H1 (cell line): ENCODE data around the gene POU2F1. TPM values are rescaled to one million over a fixed set of nuclear protein-coding genes. Genes with fewer than 3 reads are reported as not detected.

Experiments
- CTCF ChIA-PET: fragments of 300-600 bp; sonication (Branson Sonifier 250); formaldehyde crosslinking; loops from one replicate; lab custom pipeline; 2021; ENCODE audit not compliant: partially characterized antibody; lab: Charles Lee
- POLR2A ChIA-PET: fragments of 300-600 bp; sonication (Branson Sonifier 250); formaldehyde crosslinking; loops from one replicate; lab custom pipeline; 2021; ENCODE audit warnings: inconsistent platforms; ENCODE audit not compliant: partially characterized antibody; lab: Charles Lee
- DNase-seq, 2 experiments: peaks; one replicate each; pipeline versions ENCODE4 v3.0.0 to v3.0.0-alpha.2; 2010 to 2022; ENCODE audit warnings: low spot score in 2 of 2, low read depth in 1 of 2, mixed read lengths in 1 of 2
- FAIRE-seq: peaks from 2 replicates; lab custom pipeline; 2011; peaks lifted over from hg19 to GRCh38; lab: Jason Lieb, UNC
- H2AFZ ChIP-seq: 2 replicates; pipeline ENCODE4 v1.8.1; 2012; ENCODE audit warnings: low read length, inconsistent platforms
- H2AK5ac ChIP-seq: 2 replicates; pipeline ENCODE4 v1.6.1; 2013; ENCODE audit warnings: low read depth, low read length
- H2BK120ac ChIP-seq: replicated peaks from 2 replicates; pipeline ENCODE3; 2013; ENCODE audit warnings: low read depth, low read length, inconsistent platforms
- H2BK12ac ChIP-seq: 2 replicates; pipeline ENCODE4 v1.6.1; 2013; ENCODE audit warnings: low read depth, low read length
- H2BK15ac ChIP-seq: 2 replicates; pipeline ENCODE4 v1.6.1; 2013; ENCODE audit warnings: low read length
- H2BK20ac ChIP-seq: 2 replicates; pipeline ENCODE4 v1.6.1; 2013; ENCODE audit warnings: low read length
- H2BK5ac ChIP-seq: 2 replicates; pipeline ENCODE4 v1.6.1; 2013; ENCODE audit warnings: low read depth, low read length
- H3K14ac ChIP-seq: 2 replicates; pipeline ENCODE4 v1.6.1; 2013; ENCODE audit warnings: inconsistent platforms; ENCODE audit not compliant: insufficient read length
- H3K18ac ChIP-seq: 2 replicates; pipeline ENCODE4 v1.6.1; 2013; ENCODE audit warnings: low read length; ENCODE audit errors: extremely low read depth
- H3K23ac ChIP-seq: 2 replicates; pipeline ENCODE4 v1.6.1; 2013; ENCODE audit warnings: inconsistent platforms; ENCODE audit not compliant: insufficient read length
- H3K23me2 ChIP-seq: 2 replicates; pipeline ENCODE4 v1.6.1; 2013; ENCODE audit warnings: low read depth, low read length
- H3K27ac ChIP-seq: 2 replicates; pipeline ENCODE4 v1.6.1; 2011; ENCODE audit warnings: low read depth, low read length, inconsistent platforms
- H3K27me3 ChIP-seq, 4 experiments: replicated peaks in 1 of 4; 1 replicate in 1 of 4; 2 replicates in 3 of 4; pipeline versions ENCODE4 v1.6.1 to v1.8.1; 2011 to 2013; ENCODE audit warnings: low read length in 3 of 4, mild to moderate bottlenecking in 3 of 4, inconsistent platforms in 2 of 4, mixed read lengths in 2 of 4, moderate library complexity in 1 of 4; ENCODE audit not compliant: control insufficient read depth in 3 of 4, insufficient read depth in 3 of 4; ENCODE audit errors: extremely low read depth in 1 of 4
- H3K36me3 ChIP-seq, 4 experiments: 2 replicates each; pipeline versions ENCODE4 v1.6.1 to v1.8.1; 2011 to 2013; ENCODE audit warnings: mild to moderate bottlenecking in 4 of 4, low read length in 3 of 4, moderate library complexity in 2 of 4, control low read depth in 1 of 4, inconsistent platforms in 1 of 4; ENCODE audit not compliant: insufficient read depth in 4 of 4, control insufficient read depth in 2 of 4
- H3K4ac ChIP-seq: replicated peaks from 2 replicates; pipeline ENCODE3; 2013; ENCODE audit warnings: low read length, low read depth, mixed read lengths, inconsistent platforms; ENCODE audit not compliant: insufficient read length
- H3K4me1 ChIP-seq, 4 experiments: replicated peaks in 1 of 4; 1 replicate in 1 of 4; 2 replicates in 3 of 4; pipeline versions ENCODE4 v1.6.1 to v1.8.1; 2011 to 2013; ENCODE audit warnings: low read length in 3 of 4, inconsistent platforms in 2 of 4, mixed read lengths in 1 of 4; ENCODE audit not compliant: insufficient read depth in 4 of 4, control insufficient read depth in 3 of 4
- H3K4me2 ChIP-seq, 2 experiments: 2 replicates each; pipeline versions ENCODE4 v1.6.1 to v1.8.1; 2011 to 2013; ENCODE audit warnings: low read depth in 2 of 2, low read length in 2 of 2, control low read depth in 1 of 2, inconsistent platforms in 1 of 2, mild to moderate bottlenecking in 1 of 2; ENCODE audit not compliant: insufficient read depth in 1 of 2
- H3K4me3 ChIP-seq, 4 experiments: fragments of 200-600, 300-600 bp in 1 of 4; sonication (generic), shearing (Covaris generic), sonication (Bioruptor Twin) in 1 of 4; 2 replicates each; pipeline versions ENCODE4 v1.5.1 to v1.8.1; 2011 to 2016; ENCODE audit warnings: low read length in 4 of 4, low read depth in 3 of 4, control low read depth in 2 of 4, inconsistent platforms in 2 of 4, mild to moderate bottlenecking in 2 of 4, mixed read lengths in 1 of 4, moderate library complexity in 1 of 4; ENCODE audit not compliant: insufficient read depth in 2 of 4; ENCODE audit errors: extremely low read depth in 1 of 4
- H3K56ac ChIP-seq: replicated peaks from 2 replicates; pipeline ENCODE3; 2013; ENCODE audit warnings: low read depth, mild to moderate bottlenecking, mixed read lengths, low read length, inconsistent platforms; ENCODE audit not compliant: insufficient read length
- H3K79me1 ChIP-seq: 2 replicates; pipeline ENCODE4 v1.6.1; 2013; ENCODE audit warnings: low read depth, low read length, control low read depth
- H3K79me2 ChIP-seq, 2 experiments: 2 replicates each; pipeline versions ENCODE4 v1.6.1 to v1.8.1; 2012 to 2013; ENCODE audit warnings: low read length in 2 of 2, mild to moderate bottlenecking in 2 of 2, inconsistent platforms in 1 of 2; ENCODE audit not compliant: insufficient read depth in 2 of 2, control insufficient read depth in 1 of 2
- H3K9ac ChIP-seq, 4 experiments: replicated peaks in 1 of 4; 1 replicate in 1 of 4; 2 replicates in 3 of 4; pipeline versions ENCODE4 v1.6.1 to v1.8.1; 2011 to 2013; ENCODE audit warnings: low read depth in 3 of 4, low read length in 3 of 4, control low read depth in 2 of 4, mild to moderate bottlenecking in 2 of 4, moderate library complexity in 2 of 4, inconsistent platforms in 1 of 4; ENCODE audit errors: extremely low read depth in 1 of 4
- H3K9me3 ChIP-seq, 2 experiments: 2 replicates each; pipeline versions ENCODE4 v1.6.1 to v1.8.1; 2012 to 2013; ENCODE audit warnings: mild to moderate bottlenecking in 2 of 2, moderate library complexity in 2 of 2, control low read depth in 1 of 2, inconsistent platforms in 1 of 2, low read depth in 1 of 2, low read length in 1 of 2, mixed read lengths in 1 of 2; ENCODE audit not compliant: insufficient read depth in 2 of 2
- H4K20me1 ChIP-seq, 2 experiments: replicated peaks in 1 of 2; 2 replicates each; pipeline versions ENCODE3 to v1.8.1; 2011 to 2013; ENCODE audit warnings: inconsistent platforms in 2 of 2, low read length in 2 of 2, mild to moderate bottlenecking in 1 of 2; ENCODE audit not compliant: insufficient read depth in 2 of 2, control insufficient read depth in 1 of 2
- H4K5ac ChIP-seq: 2 replicates; pipeline ENCODE4 v1.6.1; 2013; ENCODE audit warnings: low read length, low read depth, mixed read lengths, inconsistent platforms; ENCODE audit not compliant: insufficient read length
- H4K8ac ChIP-seq: 2 replicates; pipeline ENCODE4 v1.8.0; 2013; ENCODE audit warnings: mild to moderate bottlenecking, moderate library complexity, low read length, inconsistent platforms; ENCODE audit not compliant: insufficient read depth; ENCODE audit errors: extremely low read depth
- H4K91ac ChIP-seq: replicated peaks from 2 replicates; pipeline ENCODE3; 2013; ENCODE audit warnings: low read length, mixed read lengths, inconsistent platforms; ENCODE audit not compliant: insufficient read length
- BCL11A ChIP-seq, 2 experiments: IDR thresholded peaks; one replicate each; pipeline ENCODE4 v1.6.1; 2011; ENCODE audit warnings: low read depth in 2 of 2, low read length in 2 of 2, mild to moderate bottlenecking in 2 of 2
- BRCA1 ChIP-seq: IDR thresholded peaks from 2 replicates; pipeline ENCODE4 v1.6.1; 2012; ENCODE audit warnings: low read depth, low read length, improper control_type of control experiment
- CBX5 ChIP-seq: fragments of 300-800, 300-1000 bp; sonication (generic); IDR thresholded peaks from 2 replicates; pipeline ENCODE4 v1.7.1; 2016; ENCODE audit warnings: antibody characterized with exemption, low read length, low read depth
- CTBP2 ChIP-seq: IDR thresholded peaks from 2 replicates; pipeline ENCODE4 v1.7.0; 2011; ENCODE audit warnings: borderline replicate concordance, mild to moderate bottlenecking, moderate library complexity, mixed read lengths, low read length; ENCODE audit not compliant: insufficient read depth, insufficient read length
- EP300 ChIP-seq, 2 experiments: IDR thresholded peaks; 1 replicate in 1 of 2; 2 replicates in 1 of 2; pipeline ENCODE4 v1.6.1; 2011 to 2012; ENCODE audit warnings: low read depth in 2 of 2, low read length in 2 of 2, mild to moderate bottlenecking in 2 of 2, borderline replicate concordance in 1 of 2, inconsistent platforms in 1 of 2, moderate library complexity in 1 of 2
- EZH2 ChIP-seq: fragments of 200-600 bp; sonication (generic); IDR thresholded peaks from 2 replicates; pipeline ENCODE4 v1.7.1; 2012; ENCODE audit warnings: low read depth, mild to moderate bottlenecking, moderate library complexity, low read length, inconsistent platforms; ENCODE audit not compliant: severe bottlenecking
- KDM1A ChIP-seq: fragments of 200-600, 300-600 bp; sonication (generic); IDR thresholded peaks from 2 replicates; pipeline ENCODE4 v1.7.1; 2016; ENCODE audit warnings: mild to moderate bottlenecking, low read length, borderline replicate concordance
- PHF8 ChIP-seq: fragments of 200-600 bp; sonication (generic); conservative IDR thresholded peaks from 2 replicates; pipeline ENCODE4 v1.7.1; 2012; ENCODE audit warnings: low read depth, mild to moderate bottlenecking, inconsistent platforms, low read length, moderate library complexity
- RBBP5 ChIP-seq: IDR thresholded peaks from 2 replicates; pipeline ENCODE4 v1.7.1; 2012; ENCODE audit warnings: low read depth, mild to moderate bottlenecking, inconsistent platforms, low read length, moderate library complexity, borderline replicate concordance
- SP1 ChIP-seq: IDR thresholded peaks from 2 replicates; pipeline ENCODE4 v1.6.1; 2011; ENCODE audit warnings: low read depth, low read length
- TAF7 ChIP-seq: optimal IDR thresholded peaks from 2 replicates; pipeline ENCODE3; 2011; ENCODE audit warnings: low read depth, mild to moderate bottlenecking, inconsistent platforms, low read length, moderate library complexity, borderline replicate concordance
- TBP ChIP-seq: IDR thresholded peaks from 2 replicates; pipeline ENCODE4 v1.6.1; 2011; ENCODE audit warnings: low read depth, low read length, improper control_type of control experiment
- TEAD4 ChIP-seq: IDR thresholded peaks from 2 replicates; pipeline ENCODE4 v1.6.1; 2012; ENCODE audit warnings: low read depth, low read length, inconsistent platforms, mixed read lengths
- WGBS, 2 experiments: shearing (Covaris generic) in 1 of 2; methylation state at CpG; one replicate each; pipeline versions ENCODE4 v1.1.6 to v1.1.7; 2013 to 2015; ENCODE audit warnings: low lambda C conversion rate in 2 of 2, mixed read lengths in 2 of 2, inconsistent platforms in 1 of 2, low coverage in 1 of 2, missing lambda C conversion rate in 1 of 2; ENCODE audit not compliant: insufficient replicate concordance in 2 of 2, insufficient coverage in 1 of 2, insufficient read length in 1 of 2; ENCODE audit errors: extremely low coverage in 1 of 2, missing lambda C conversion rate in 1 of 2; 5-methylcytosine and 5-hydroxymethylcytosine counted together
- polyA plus RNA-seq, 7 experiments: library from polyadenylated mRNA; depleted of rRNA in 3 of 7; stranded (reverse) in 5 of 7; unstranded in 2 of 7; fragments of >200 nt in 5 of 7; fragments of 200-250 nt in 2 of 7; gene quantifications; 1 replicate in 5 of 7; 2 replicates in 1 of 7; 4 replicates in 1 of 7; pipeline versions ENCODE4 v1.2.1 to v1.2.3, GENCODE V29; 2011 to 2013; ENCODE audit warnings: missing spikeins in 2 of 7, mixed read lengths in 2 of 7
- total RNA-seq: library from RNA; stranded (reverse); fragmentation: NEBNext Ultra II Directional; extraction: Animal tissue kit (Norgen Biotek cat#: 25700); gene quantifications from 2 replicates; pipeline ENCODE4 v1.2.1, GENCODE V29; 2021

Gene POU2F1
- total and polyA plus RNA-seq, 2 of the 8 experiments (the other 6 are each of a cell fraction or from before 2014, with no cell fraction given): 37.0 to 57.2 TPM

DNA sequence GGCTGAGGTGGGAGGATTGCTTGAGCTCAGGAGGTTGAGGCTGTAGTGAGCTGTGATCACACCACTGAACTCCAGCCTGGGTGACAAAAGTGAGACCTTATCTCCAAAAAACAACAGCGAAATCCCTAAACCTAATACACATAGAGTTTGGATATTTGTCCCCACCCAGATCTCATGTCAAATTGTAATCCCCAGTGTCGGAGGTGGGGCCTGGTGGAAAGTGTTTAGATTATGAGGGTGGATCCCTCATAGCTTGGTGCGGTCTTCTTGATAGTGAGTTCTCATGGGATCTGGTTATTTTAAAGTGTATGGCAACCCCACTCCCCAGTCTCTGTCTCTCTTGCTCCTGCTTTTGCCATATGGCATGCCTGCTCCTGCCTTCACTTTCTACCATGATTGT lies 94.0 kb downstream of the POU2F1 start:
- CTCF ChIA-PET: interaction anchor here (0.9 to 1.8 kb wide), 3 partner anchors 46 to 126 kb away, joined by 3 to 4 read pairs (median 4); no protein-coding TSS in a partner anchor
- WGBS, 2 experiments: 92% methylated on average over 3 of the region's 3 CpGs; no CpG with 5 or more reads in 1 of the 2 experiments
- no peaks in the 10 kb centered on the region for H4K20me1 ChIP-seq
- H2BK15ac ChIP-seq: no peak overlapping the region
- no peak overlapping the region for H3K56ac ChIP-seq
- FAIRE-seq: no peak
- H3K4me3 ChIP-seq: no peak overlapping the region
- H3K9ac ChIP-seq: no peak overlapping the region
- no peak overlapping the region for H4K8ac ChIP-seq
- no peak for DNase-seq
- no peak overlapping the region for H2AFZ ChIP-seq
- peaks cover 0 to 29% (median 7%) of the 10 kb centered on the region in 4 experiments; a peak in 3 of 8 replicates for H3K36me3 ChIP-seq
- no peak overlapping the region for H4K5ac ChIP-seq
- H3K4ac ChIP-seq: no peak overlapping the region
- no peak overlapping the region for H3K14ac ChIP-seq
- no peak overlapping the region for H3K18ac ChIP-seq
- H3K27ac ChIP-seq: no peak overlapping the region
- no peak overlapping the region for H2AK5ac ChIP-seq
- H2BK20ac ChIP-seq: no peak overlapping the region
- peaks cover 0 to 71% of the 10 kb centered on the region in 2 experiments; a peak in 2 of 4 replicates for H3K79me2 ChIP-seq
- H3K4me2 ChIP-seq: no peak overlapping the region
- no peak overlapping the region for H3K23ac ChIP-seq
- no peak overlapping the region for H2BK5ac ChIP-seq
- peaks cover 15 to 24% of the 10 kb centered on the region in 2 experiments for H3K9me3 ChIP-seq
- H3K79me1 ChIP-seq: peaks cover 2% of the 10 kb centered on the region; the same call in 1 of the 2 replicates
- POLR2A ChIA-PET: no interaction called here
- H4K91ac ChIP-seq: no peak overlapping the region
- no peaks in the 10 kb centered on the region for H3K23me2 ChIP-seq
- no peaks in the 10 kb centered on the region for H3K27me3 ChIP-seq
- no peaks in the 10 kb centered on the region for H3K4me1 ChIP-seq
- H2BK120ac ChIP-seq: no peak overlapping the region
- H2BK12ac ChIP-seq: no peak overlapping the region
- no peak for TF ChIP-seq KDM1A
- no peak for TF ChIP-seq CBX5
- TF ChIP-seq BCL11A (IDR thresholded peaks at IDR 0.05; ENCODE audit: low read depth in 2 of 2, low read length in 2 of 2): no peak
- no peak for TF ChIP-seq EP300 (IDR thresholded peaks at IDR 0.05; ENCODE audit: borderline replicate concordance in 1 of 2, low read depth in 2 of 2, low read length in 2 of 2)
- no peak for TF ChIP-seq RBBP5
- TF ChIP-seq BRCA1: no peak
- TF ChIP-seq TBP: no peak
- no peak for TF ChIP-seq CTBP2
- no peak for TF ChIP-seq PHF8
- no peak for TF ChIP-seq EZH2
- no peak for TF ChIP-seq TEAD4
- TF ChIP-seq SP1: no peak
- no peak for TF ChIP-seq TAF7
